Measurements from ENCODE around the gene GRPEL2.
A peak's percentile ranks its signal among the peaks of the same experiment; 100 is the strongest.

Gene GRPEL2

GRCh38 chr5:149345147-149345891, at the start of gene GRPEL2:
TSS of gene GRPEL2 (plus strand) at chr5:149345499. CDS start at chr5:149345540, 41 bp downstream.
- peak; percentile 94 for DNase-seq (ENCODE audit: low spot score)

GRCh38 chr5:149297340-149298025, 47.8 kb upstream of the GRPEL2 start:
- no peak for DNase-seq (ENCODE audit: low spot score)

- DNase-seq (ENCODE audit: low spot score), result no peak
These were observed 47.1 kb upstream of the GRPEL2 start for GRCh38 chr5:149298163-149298562.

- DNase-seq (ENCODE audit: low spot score), result no peak
These were observed 46.4 kb upstream of the GRPEL2 start for GRCh38 chr5:149298842-149299404.

GRCh38 chr5:149299451-149300054, 45.7 kb upstream of the GRPEL2 start:
- DNase-seq (ENCODE audit: low spot score), result no peak

- DNase-seq (ENCODE audit: low spot score), result no peak
These were observed 44.9 kb upstream of the GRPEL2 start for GRCh38 chr5:149300441-149300840.

- no peak for DNase-seq (ENCODE audit: low spot score)
These were observed 44.1 kb upstream of the GRPEL2 start for GRCh38 chr5:149301049-149301743.

GRCh38 chr5:149301744-149302380, 43.4 kb upstream of the GRPEL2 start:
- DNase-seq (ENCODE audit: low spot score), result peak; percentile 42

- DNase-seq (ENCODE audit: low spot score), result no peak
These were observed 42.7 kb upstream of the GRPEL2 start for GRCh38 chr5:149302641-149303040.

GRCh38 chr5:149303210-149303609, 42.1 kb upstream of the GRPEL2 start:
- DNase-seq (ENCODE audit: low spot score), result no peak

GRCh38 chr5:149304195-149305078, 40.9 kb upstream of the GRPEL2 start:
- no peak for DNase-seq (ENCODE audit: low spot score)

- no peak for DNase-seq (ENCODE audit: low spot score)
These were observed 35.9 kb upstream of the GRPEL2 start for GRCh38 chr5:149309354-149309753.

GRCh38 chr5:149310488-149310887, 34.8 kb upstream of the GRPEL2 start:
- no peak for DNase-seq (ENCODE audit: low spot score)

GRCh38 chr5:149310947-149311658, 34.2 kb upstream of the GRPEL2 start:
- DNase-seq (ENCODE audit: low spot score), result no peak

- no peak for DNase-seq (ENCODE audit: low spot score)
These were observed 32.0 kb upstream of the GRPEL2 start for GRCh38 chr5:149313151-149313841.

- DNase-seq (ENCODE audit: low spot score), result no peak
These were observed 30.7 kb upstream of the GRPEL2 start for GRCh38 chr5:149314571-149315111.

GRCh38 chr5:149315753-149316152, 29.5 kb upstream of the GRPEL2 start:
- DNase-seq (ENCODE audit: low spot score), result no peak

GRCh38 chr5:149317281-149318048, 27.8 kb upstream of the GRPEL2 start:
- DNase-seq (ENCODE audit: low spot score), result peak; percentile 74

Data from hepatic stellate cell (primary cell).